ENCODE data around the gene MAP3K21. TPM values are rescaled to one million over a fixed set of nuclear protein-coding genes. Genes with fewer than 3 reads are reported as not detected.

The MAP3K21 gene
- 0.36 and 0.49 TPM in 2 replicates for total RNA-seq

GRCh38 chr1:233327651-233328141 is at the start of gene MAP3K21:
Gene MAP3K21, plus strand, starts transcription at chr1:233327724. Its CDS starts 305 bp downstream, at chr1:233328029.

DNA sequence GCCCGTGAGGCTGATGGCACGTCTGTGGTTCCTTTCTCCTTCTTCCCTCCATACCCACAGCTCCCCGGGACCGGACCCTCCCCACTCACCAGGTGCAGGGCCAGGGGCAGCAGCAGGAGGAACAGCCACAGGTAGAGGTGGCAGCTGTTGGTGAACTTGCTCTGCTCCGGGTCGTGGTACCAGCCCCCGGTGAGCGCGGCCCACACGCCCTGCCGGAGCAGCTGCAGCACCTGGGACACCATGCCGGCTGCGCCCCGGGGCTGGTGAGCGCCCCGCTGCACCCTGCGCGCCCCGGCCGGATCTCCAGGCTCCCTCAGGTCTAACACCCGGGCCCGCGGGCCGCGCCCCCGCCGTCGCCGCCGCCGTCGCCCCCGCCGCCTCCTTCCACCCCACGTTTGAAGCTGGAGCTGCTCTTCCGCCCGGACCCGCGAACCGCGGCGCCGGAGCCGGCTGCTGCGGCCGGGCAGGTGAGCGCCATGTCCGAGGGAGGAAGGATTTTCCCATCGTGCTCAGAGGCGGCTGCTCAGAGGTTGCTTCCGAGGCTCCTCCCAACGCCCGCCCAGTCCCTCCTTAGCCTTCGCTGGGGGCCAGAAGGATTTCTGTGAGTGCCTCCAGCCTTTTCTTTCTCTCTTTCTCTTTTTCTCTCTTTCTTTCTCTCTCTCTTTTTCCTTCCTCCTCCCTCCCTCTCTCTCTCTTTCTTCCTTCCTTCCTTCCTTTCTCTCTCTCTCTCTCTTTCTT is 32.1 kb upstream of the MAP3K21 start, which contains the start of gene PCNX2:
Gene PCNX2 (minus strand): TSS at position 489 of the 738 bp plus-strand sequence. CDS start 247 bp downstream, at position 242.

Other genes with a start within 250 kb of the MAP3K21 start
- 47.4 and 66.5 TPM in 2 replicates for gene PCNX2, start 32.0 kb upstream of the MAP3K21 start, total RNA-seq

Measured in hair follicle dermal papilla cell (primary cell).